IPS-18a (cell line): Measurements from ENCODE around the gene SMARCA4.
"Not testable (repeated sequence)": the region's sequence is repeated elsewhere in the genome, so short reads cannot be mapped to it uniquely, and the experiment has no call there.

Experiments
- H3K27ac ChIP-seq: one replicate; pipeline ENCODE4 v1.5.1; 2013; ENCODE audit warnings: low read length
- H3K27me3 ChIP-seq: one replicate; pipeline ENCODE4 v1.6.1; 2013; ENCODE audit warnings: mild to moderate bottlenecking, low read length; ENCODE audit not compliant: control insufficient read depth, insufficient read depth
- H3K36me3 ChIP-seq: one replicate; pipeline ENCODE4 v1.6.1; 2013; ENCODE audit warnings: low read depth, low read length; ENCODE audit not compliant: control insufficient read depth
- H3K4me1 ChIP-seq: one replicate; pipeline ENCODE4 v1.6.1; 2013; ENCODE audit warnings: low read depth, low read length; ENCODE audit not compliant: control insufficient read depth
- H3K4me3 ChIP-seq: one replicate; pipeline ENCODE4 v1.5.1; 2013; ENCODE audit warnings: low read length
- H3K9ac ChIP-seq: one replicate; pipeline ENCODE4 v1.6.1; 2013; ENCODE audit warnings: mild to moderate bottlenecking, low read length, moderate library complexity
- H3K9me3 ChIP-seq: one replicate; pipeline ENCODE4 v1.6.1; 2013; ENCODE audit warnings: low read depth, low read length; ENCODE audit not compliant: control insufficient read depth

Gene SMARCA4

GRCh38 chr19:11101057-11101456, 140.2 kb downstream of the SMARCA4 start:
- no peak overlapping the region for H3K9ac ChIP-seq
- no peak overlapping the region for H3K4me3 ChIP-seq
- no peaks in the 10 kb centered on the region for H3K27me3 ChIP-seq
- no peaks in the 10 kb centered on the region for H3K9me3 ChIP-seq
- no peak overlapping the region for H3K27ac ChIP-seq
- no peaks in the 10 kb centered on the region for H3K4me1 ChIP-seq
- H3K36me3 ChIP-seq = peaks cover 84% of the 10 kb centered on the region

DNA sequence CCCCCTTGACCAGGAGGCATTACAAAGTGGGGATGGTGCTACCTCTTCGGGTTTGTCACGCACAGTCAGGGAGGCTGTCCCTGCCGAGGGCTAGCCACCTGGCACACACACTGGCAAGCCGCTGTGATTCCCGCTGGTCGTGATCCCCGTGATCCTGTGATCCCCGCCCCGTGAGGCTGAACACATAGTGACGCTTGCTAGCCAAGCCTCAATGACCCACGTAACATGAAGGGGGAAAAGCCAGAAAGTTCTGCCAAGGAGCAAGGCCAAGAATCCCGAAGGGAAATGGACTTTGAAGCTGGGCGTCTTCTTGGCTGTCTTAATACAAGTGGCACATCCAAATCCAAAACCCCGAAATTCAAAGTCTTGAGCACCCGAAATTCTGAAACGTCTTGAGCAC, 142.1 kb downstream of the SMARCA4 start:
- no peaks in the 10 kb centered on the region for H3K4me1 ChIP-seq
- peaks cover 91% of the 10 kb centered on the region for H3K36me3 ChIP-seq
- no peak overlapping the region for H3K4me3 ChIP-seq
- no peaks in the 10 kb centered on the region for H3K9me3 ChIP-seq
- no peaks in the 10 kb centered on the region for H3K27me3 ChIP-seq
- no peak overlapping the region for H3K27ac ChIP-seq
- H3K9ac ChIP-seq = no peak overlapping the region

DNA sequence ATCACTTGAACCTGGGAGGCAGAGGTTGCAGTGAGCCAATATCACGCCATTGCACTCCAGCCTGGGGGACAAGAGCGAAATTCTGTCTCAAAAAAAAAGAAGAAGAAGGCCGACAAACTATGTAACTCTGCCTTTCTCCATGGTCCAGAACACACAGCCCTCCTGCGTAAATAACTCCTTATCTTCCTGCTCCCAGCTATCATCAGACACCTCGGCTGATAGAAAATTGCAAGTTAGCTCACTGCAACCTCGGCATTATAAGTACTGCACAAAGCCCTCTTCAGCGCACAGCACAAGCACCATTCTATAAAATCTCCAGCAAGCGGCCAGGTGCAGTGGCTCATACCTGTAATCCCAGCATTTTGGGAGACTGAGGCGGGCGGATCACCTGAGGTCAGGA, 142.8 kb downstream of the SMARCA4 start:
- not testable (repeated sequence) for H3K9me3 ChIP-seq, H3K9ac ChIP-seq, H3K4me1 ChIP-seq, H3K4me3 ChIP-seq, H3K27me3 ChIP-seq, H3K27ac ChIP-seq
- H3K36me3 ChIP-seq = peaks cover 93% of the 10 kb centered on the region

DNA sequence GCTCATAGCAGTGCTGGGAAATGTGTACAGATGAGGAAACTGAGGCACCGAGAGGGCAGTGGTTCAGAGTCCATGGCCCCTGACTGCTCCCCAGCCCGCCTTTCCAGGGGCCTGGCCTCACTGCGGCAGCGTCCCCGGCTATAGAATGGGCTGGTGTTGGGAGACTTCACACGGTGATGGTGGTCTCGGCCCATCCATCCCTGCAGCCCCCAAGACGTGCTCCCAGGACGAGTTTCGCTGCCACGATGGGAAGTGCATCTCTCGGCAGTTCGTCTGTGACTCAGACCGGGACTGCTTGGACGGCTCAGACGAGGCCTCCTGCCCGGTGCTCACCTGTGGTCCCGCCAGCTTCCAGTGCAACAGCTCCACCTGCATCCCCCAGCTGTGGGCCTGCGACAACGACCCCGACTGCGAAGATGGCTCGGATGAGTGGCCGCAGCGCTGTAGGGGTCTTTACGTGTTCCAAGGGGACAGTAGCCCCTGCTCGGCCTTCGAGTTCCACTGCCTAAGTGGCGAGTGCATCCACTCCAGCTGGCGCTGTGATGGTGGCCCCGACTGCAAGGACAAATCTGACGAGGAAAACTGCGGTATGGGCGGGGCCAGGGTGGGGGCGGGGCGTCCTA, 144.3 kb downstream of the SMARCA4 start:
- no peaks in the 10 kb centered on the region for H3K27me3 ChIP-seq
- no peaks in the 10 kb centered on the region for H3K4me1 ChIP-seq
- no peaks in the 10 kb centered on the region for H3K9me3 ChIP-seq
- no peak overlapping the region for H3K27ac ChIP-seq
- H3K4me3 ChIP-seq = no peak overlapping the region
- H3K36me3 ChIP-seq = peaks cover 92% of the 10 kb centered on the region
- H3K9ac ChIP-seq = no peak overlapping the region

GRCh38 chr19:11106477-11106876, 145.6 kb downstream of the SMARCA4 start:
- Histone ChIP-seq H3K27ac (no peak overlapping the region), H3K9ac (no peak overlapping the region), H3K4me1 (no peaks in the 10 kb centered on the region), H3K36me3 (peaks cover 94% of the 10 kb centered on the region), H3K9me3 (no peaks in the 10 kb centered on the region), H3K27me3 (no peaks in the 10 kb centered on the region), H3K4me3 (no peak overlapping the region)

- H3K4me3 ChIP-seq = no peak overlapping the region
- H3K36me3 ChIP-seq = peaks cover 95% of the 10 kb centered on the region
- no peaks in the 10 kb centered on the region for H3K27me3 ChIP-seq
- no peak overlapping the region for H3K9ac ChIP-seq
- no peaks in the 10 kb centered on the region for H3K4me1 ChIP-seq
- H3K27ac ChIP-seq = no peak overlapping the region
- H3K9me3 ChIP-seq = no peaks in the 10 kb centered on the region
Observed at GRCh38 chr19:11108746-11109145, 147.9 kb downstream of the SMARCA4 start.

DNA sequence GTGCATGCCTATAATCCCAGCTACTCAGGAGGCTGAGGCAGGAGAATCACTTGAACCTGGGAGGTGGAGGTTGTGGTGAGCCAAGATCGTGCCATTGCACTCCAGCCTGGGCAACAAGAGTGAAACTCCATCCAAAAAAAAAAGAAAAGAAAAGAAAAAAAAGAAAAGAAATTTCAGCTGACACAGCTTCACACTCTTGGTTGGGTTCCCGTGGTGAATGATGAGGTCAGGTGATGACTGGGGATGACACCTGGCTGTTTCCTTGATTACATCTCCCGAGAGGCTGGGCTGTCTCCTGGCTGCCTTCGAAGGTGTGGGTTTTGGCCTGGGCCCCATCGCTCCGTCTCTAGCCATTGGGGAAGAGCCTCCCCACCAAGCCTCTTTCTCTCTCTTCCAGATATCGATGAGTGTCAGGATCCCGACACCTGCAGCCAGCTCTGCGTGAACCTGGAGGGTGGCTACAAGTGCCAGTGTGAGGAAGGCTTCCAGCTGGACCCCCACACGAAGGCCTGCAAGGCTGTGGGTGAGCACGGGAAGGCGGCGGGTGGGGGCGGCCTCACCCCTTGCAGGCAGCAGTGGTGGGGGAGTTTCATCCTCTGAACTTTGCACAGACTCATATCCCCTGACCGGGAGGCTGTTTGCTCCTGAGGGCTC, 150.4 kb downstream of the SMARCA4 start:
- Histone ChIP-seq H3K9ac (no peak overlapping the region), H3K4me3 (no peak overlapping the region), H3K27me3 (no peaks in the 10 kb centered on the region), H3K27ac (no peak overlapping the region), H3K36me3 (peaks cover 95% of the 10 kb centered on the region), H3K9me3 (no peaks in the 10 kb centered on the region), H3K4me1 (no peaks in the 10 kb centered on the region)

- H3K9ac ChIP-seq = no peak overlapping the region
Observed at GRCh38 chr19:11111771-11112144, 150.9 kb downstream of the SMARCA4 start.

More at GRCh38 chr19:11111771-11112144, 150.9 kb downstream of the SMARCA4 start:
- H3K27ac ChIP-seq = no peak overlapping the region
- H3K4me3 ChIP-seq = no peak overlapping the region
- H3K4me1 ChIP-seq = no peaks in the 10 kb centered on the region
- H3K36me3 ChIP-seq = peaks cover 95% of the 10 kb centered on the region
- no peaks in the 10 kb centered on the region for H3K27me3 ChIP-seq
- no peaks in the 10 kb centered on the region for H3K9me3 ChIP-seq
